ENCODE data around the gene GJA3.

DNA sequence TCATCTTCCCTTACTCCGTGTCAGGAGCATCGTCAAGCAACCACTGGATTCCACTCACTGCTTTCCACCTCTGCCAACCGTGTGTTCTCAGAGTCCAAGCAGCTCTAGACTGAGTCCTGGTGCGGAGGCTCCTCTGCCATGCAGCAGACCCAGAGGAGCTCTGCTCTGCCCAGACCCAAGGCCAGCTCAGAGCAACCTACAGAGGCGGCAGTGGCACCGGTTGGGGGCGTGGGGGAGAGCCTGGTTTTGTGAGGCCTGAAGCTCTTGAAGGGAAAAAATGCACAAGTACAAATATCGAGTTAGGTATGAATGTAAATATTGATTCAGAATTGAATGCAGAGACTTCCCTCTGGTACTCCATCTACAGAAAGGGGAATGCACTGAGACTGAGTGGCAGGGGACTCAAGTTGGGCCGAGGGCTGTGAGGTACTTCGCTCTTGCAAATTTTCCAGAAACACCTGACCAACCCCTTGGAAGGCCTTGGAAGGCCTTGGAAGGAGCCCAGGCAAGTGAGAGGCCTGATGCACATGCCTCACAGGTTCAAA lies 46.7 kb downstream of the GJA3 start:
- TF ChIP-seq POLR2AphosphoS5 (IDR thresholded peaks at IDR 0.05) (no peak), POLR2A (IDR thresholded peaks at IDR 0.05; ENCODE audit: low read depth) (no peak), EP300 (IDR thresholded peaks at IDR 0.05) (no peak)
- TF ChIP-seq, protein P1, sequence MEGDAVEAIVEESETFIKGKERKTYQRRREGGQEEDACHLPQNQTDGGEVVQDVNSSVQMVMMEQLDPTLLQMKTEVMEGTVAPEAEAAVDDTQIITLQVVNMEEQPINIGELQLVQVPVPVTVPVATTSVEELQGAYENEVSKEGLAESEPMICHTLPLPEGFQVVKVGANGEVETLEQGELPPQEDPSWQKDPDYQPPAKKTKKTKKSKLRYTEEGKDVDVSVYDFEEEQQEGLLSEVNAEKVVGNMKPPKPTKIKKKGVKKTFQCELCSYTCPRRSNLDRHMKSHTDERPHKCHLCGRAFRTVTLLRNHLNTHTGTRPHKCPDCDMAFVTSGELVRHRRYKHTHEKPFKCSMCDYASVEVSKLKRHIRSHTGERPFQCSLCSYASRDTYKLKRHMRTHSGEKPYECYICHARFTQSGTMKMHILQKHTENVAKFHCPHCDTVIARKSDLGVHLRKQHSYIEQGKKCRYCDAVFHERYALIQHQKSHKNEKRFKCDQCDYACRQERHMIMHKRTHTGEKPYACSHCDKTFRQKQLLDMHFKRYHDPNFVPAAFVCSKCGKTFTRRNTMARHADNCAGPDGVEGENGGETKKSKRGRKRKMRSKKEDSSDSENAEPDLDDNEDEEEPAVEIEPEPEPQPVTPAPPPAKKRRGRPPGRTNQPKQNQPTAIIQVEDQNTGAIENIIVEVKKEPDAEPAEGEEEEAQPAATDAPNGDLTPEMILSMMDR (IDR thresholded peaks at IDR 0.05), result no peak
